Testis (tissue), 3 donors: ENCODE results near the gene YWHAH. TPM values are rescaled to one million over a fixed set of nuclear protein-coding genes. Genes with fewer than 3 reads are reported as not detected.

Source experiments
- DNase-seq: peaks from one replicate; pipeline ENCODE4 v3.0.0-alpha.2; 2019
- H3K27ac ChIP-seq, 2 donors: fragments of 200-600 bp; sonication (generic); one replicate each; pipeline ENCODE4 v1.5.1; 2019
- H3K27me3 ChIP-seq: fragments of 200-600 bp; sonication (generic); one replicate; pipeline ENCODE4 v1.5.1; 2019
- H3K36me3 ChIP-seq: fragments of 200-600 bp; sonication (generic); one replicate; pipeline ENCODE4 v1.5.1; 2017; ENCODE audit warnings: low read depth; ENCODE audit errors: missing control alignments
- H3K4me1 ChIP-seq: fragments of 200-600 bp; sonication (generic); one replicate; pipeline ENCODE4 v1.5.1; 2019
- H3K4me3 ChIP-seq, 2 donors: fragments of 200-600 bp; sonication (generic); one replicate each; pipeline ENCODE4 v1.5.1; 2017 to 2019
- H3K9me3 ChIP-seq: fragments of 200-600 bp; sonication (generic); one replicate; pipeline ENCODE4 v1.5.1; 2017
- POLR2A ChIP-seq: fragments of 450-650 bp; IDR thresholded peaks from one replicate; pipeline ENCODE4 v1.6.1; 2017; ENCODE audit warnings: antibody characterized with exemption, mild to moderate bottlenecking, moderate library complexity
- WGBS, 2 donors: methylation state at CpG; one replicate each; pipeline ENCODE4 v1.1.5; 2018; 5-methylcytosine and 5-hydroxymethylcytosine counted together
- intact Hi-C: fragments of 100-400 bp; cut with DNase I; formaldehyde crosslinking; loops from one replicate; pipeline ENCODE4 v1.15.1; 2023; ENCODE audit warnings: low total_unique reads
- polyA plus RNA-seq: library from polyadenylated mRNA; stranded (reverse); fragments of 350-450 nt; fragmentation: Illumina TruSeq; extraction: RNeasy Lipid Tissue Mini Kit (QIAGEN cat#74804); gene quantifications from one replicate; pipeline ENCODE4 v1.2.3, GENCODE V29; 2014; ENCODE audit warnings: low read depth, low replicate concordance; ENCODE audit not compliant: insufficient read depth
- total RNA-seq, 2 donors: library from RNA; depleted of rRNA; stranded (reverse); fragments of >200 nt; gene quantifications; one replicate each; pipeline ENCODE4 v1.2.3, GENCODE V29; 2016
- TF ChIP-seq, protein P1 (sequence below), 3 experiments: fragments of 450-650 bp in 2 of 3; fragments of 200-600 bp in 1 of 3; sonication (generic) in 1 of 3; IDR thresholded peaks; one replicate each; pipeline ENCODE4 v1.5.1; 2016 to 2019; ENCODE audit warnings: antibody characterized with exemption in 3 of 3, mild to moderate bottlenecking in 2 of 3, moderate library complexity in 1 of 3

YWHAH gene
- total and polyA plus RNA-seq, 3 donors from 2014 or later: 27.2 to 48.9 (median 47.6) TPM

- TF ChIP-seq POLR2A: no peak
- TF ChIP-seq, protein P1, sequence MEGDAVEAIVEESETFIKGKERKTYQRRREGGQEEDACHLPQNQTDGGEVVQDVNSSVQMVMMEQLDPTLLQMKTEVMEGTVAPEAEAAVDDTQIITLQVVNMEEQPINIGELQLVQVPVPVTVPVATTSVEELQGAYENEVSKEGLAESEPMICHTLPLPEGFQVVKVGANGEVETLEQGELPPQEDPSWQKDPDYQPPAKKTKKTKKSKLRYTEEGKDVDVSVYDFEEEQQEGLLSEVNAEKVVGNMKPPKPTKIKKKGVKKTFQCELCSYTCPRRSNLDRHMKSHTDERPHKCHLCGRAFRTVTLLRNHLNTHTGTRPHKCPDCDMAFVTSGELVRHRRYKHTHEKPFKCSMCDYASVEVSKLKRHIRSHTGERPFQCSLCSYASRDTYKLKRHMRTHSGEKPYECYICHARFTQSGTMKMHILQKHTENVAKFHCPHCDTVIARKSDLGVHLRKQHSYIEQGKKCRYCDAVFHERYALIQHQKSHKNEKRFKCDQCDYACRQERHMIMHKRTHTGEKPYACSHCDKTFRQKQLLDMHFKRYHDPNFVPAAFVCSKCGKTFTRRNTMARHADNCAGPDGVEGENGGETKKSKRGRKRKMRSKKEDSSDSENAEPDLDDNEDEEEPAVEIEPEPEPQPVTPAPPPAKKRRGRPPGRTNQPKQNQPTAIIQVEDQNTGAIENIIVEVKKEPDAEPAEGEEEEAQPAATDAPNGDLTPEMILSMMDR (IDR thresholded peaks at IDR 0.05): peak in 2 of 3 experiments; percentile 31 to 34
- Histone ChIP-seq H3K4me3 (no peak overlapping the region), H3K27ac (no peak overlapping the region), H3K9me3 (no peaks in the 10 kb centered on the region), H3K4me1 (peaks cover 22% of the 10 kb centered on the region), H3K36me3 (no peaks in the 10 kb centered on the region), H3K27me3 (no peaks in the 10 kb centered on the region)
- no peak for DNase-seq
- WGBS, 2 donors: 41 to 49% methylated on average over 2 of the region's 2 CpGs
- intact Hi-C loops: no loop called here
Observed at GRCh38 chr22:31947296-31947695, 3.0 kb downstream of the YWHAH start.

DNA sequence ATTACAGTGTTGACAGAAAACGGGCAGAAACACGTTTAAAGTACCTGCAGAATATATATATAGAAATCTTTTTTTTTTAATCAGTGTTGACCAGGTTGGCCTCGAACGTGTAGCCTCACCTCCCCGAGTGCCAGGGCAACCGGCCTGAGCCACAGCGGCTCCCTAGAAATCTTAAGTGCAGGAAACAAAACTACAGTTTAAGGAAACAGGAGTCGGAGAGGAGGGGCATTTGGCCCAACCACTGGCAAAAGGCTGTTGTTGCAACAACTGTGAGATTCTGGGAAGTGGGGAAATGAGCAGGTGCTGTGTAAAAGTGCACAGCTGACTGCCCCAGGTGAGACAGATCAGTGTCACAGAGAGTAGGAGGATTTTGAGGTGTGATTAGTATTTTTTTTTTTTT lies 3.7 kb downstream of the YWHAH start:
- H3K4me3 ChIP-seq: no peak overlapping the region
- peaks cover 21% of the 10 kb centered on the region for H3K4me1 ChIP-seq
- DNase-seq: no peak
- H3K27ac ChIP-seq: no peak overlapping the region
- 72 to 78% methylated on average over 8 of the region's 8 CpGs for WGBS, 2 donors
- no peaks in the 10 kb centered on the region for H3K27me3 ChIP-seq
- TF ChIP-seq POLR2A: no peak
- TF ChIP-seq, protein P1 (IDR thresholded peaks at IDR 0.05): no peak
- intact Hi-C loops: no loop called here
- no peaks in the 10 kb centered on the region for H3K36me3 ChIP-seq
- no peaks in the 10 kb centered on the region for H3K9me3 ChIP-seq

DNA sequence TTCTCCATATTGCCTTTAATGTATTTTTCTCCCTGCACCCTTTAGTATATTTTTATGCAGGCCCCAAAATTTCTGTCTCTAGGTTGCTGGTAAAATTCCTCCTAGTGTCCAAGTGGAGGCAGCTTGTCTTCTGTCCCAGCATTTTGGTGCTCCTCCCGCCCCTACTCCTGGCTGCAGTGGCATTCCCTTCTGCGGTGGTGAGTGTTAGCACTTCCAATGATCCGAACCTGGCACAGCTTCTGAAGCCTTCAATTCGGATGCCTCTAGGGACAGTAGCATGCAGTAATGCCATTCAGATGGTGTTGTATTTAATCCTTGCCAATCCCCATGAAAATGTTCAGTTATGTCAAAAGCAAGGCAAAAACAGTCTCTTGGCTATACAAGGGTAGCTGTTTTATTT lies 5.9 kb downstream of the YWHAH start:
- Histone ChIP-seq H3K4me3 (no peak overlapping the region), H3K27ac (no peak overlapping the region), H3K27me3 (no peaks in the 10 kb centered on the region), H3K9me3 (no peaks in the 10 kb centered on the region), H3K36me3 (no peaks in the 10 kb centered on the region), H3K4me1 (peaks cover 13% of the 10 kb centered on the region)
- no peak for DNase-seq
- intact Hi-C loops: no loop called here
- TF ChIP-seq, protein P1 (IDR thresholded peaks at IDR 0.05): no peak
- TF ChIP-seq POLR2A: no peak
- WGBS, 2 donors: 57 to 69% methylated on average over 4 of the region's 4 CpGs

DNA sequence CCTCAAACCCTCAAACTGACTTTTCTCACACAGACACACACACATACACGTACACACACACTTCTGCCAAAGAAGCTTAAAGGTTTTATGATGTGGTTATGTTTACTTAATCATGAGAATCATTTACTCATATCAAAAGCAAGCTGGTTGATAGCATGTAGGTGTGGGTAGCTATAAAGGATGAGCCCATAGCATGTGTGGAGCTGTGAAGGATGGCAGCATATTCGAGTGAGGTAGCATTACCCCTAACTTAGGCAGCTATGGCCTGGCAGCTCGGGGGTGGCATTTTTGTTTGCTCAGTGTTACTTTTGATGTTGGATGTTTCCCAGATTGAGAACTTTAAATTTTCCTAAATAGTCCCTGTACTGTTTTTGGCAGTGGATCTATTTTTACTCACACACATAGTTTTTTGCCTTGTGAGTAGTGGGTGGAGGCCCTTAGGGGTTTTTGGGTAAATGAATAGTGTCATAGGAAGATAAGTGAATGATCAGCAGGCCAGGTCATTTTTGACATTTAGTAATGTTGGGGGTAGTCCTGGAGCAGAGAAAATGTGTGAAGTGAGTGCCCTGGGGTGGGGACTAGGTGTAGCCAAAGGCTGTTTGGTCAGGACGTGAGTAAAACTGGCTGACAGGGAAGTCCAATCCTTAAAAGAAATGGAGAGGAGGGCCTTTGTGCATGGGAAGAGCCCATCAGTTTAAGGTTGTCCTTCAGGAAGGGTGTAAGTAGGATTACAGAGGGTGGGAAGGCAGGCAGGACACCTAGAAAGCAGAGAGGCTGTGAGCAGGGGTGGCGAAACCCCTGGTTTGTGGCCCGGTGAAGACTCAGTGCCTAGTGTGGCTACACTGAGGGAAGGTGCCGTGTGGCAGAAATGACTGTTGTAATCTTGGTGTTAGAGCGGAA lies 7.1 kb downstream of the YWHAH start:
- TF ChIP-seq, protein P1 (IDR thresholded peaks at IDR 0.05): no peak
- TF ChIP-seq POLR2A: no peak
- Histone ChIP-seq H3K27me3 (no peaks in the 10 kb centered on the region), H3K9me3 (no peaks in the 10 kb centered on the region), H3K4me1 (peaks cover 1% of the 10 kb centered on the region), H3K4me3 (no peak overlapping the region), H3K27ac (no peak overlapping the region), H3K36me3 (no peaks in the 10 kb centered on the region)
- WGBS, 2 donors: 79 to 83% methylated on average over 8 of the region's 8 CpGs
- no peak for DNase-seq
- intact Hi-C loops: no loop called here

DNA sequence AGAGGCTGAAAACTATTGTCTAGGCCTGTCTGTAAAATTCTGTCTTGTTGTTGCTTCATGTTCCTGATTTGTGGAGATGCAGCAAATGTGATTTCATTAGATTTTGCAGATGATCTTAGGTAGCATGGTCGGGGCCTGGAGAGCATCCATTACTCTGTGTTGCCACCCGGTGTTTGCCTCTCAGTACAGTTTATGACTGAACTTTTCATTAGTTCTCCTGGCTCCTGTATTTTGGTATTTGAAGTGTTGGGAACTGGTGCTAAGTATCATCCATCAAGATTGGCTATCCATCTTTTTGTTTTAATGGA lies 7.7 kb downstream of the YWHAH start:
- Histone ChIP-seq H3K27ac (no peak overlapping the region), H3K9me3 (no peaks in the 10 kb centered on the region), H3K27me3 (no peaks in the 10 kb centered on the region), H3K4me1 (no peaks in the 10 kb centered on the region), H3K36me3 (no peaks in the 10 kb centered on the region), H3K4me3 (no peak overlapping the region)
- TF ChIP-seq, protein P1 (IDR thresholded peaks at IDR 0.05): no peak
- TF ChIP-seq POLR2A: no peak
- 77 to 83% methylated on average over 2 of the region's 2 CpGs for WGBS, 2 donors
- DNase-seq: no peak
- intact Hi-C loops: no loop called here
